Uterus (tissue), 2 donors: ENCODE results near the gene PRRC1.

ENCODE experiments used
- CTCF ChIP-seq, 4 experiments: fragments of 200-600 bp in 2 of 4; fragments of 450-650 bp in 2 of 4; sonication (generic) in 2 of 4; IDR thresholded peaks; one replicate each; pipeline ENCODE4 v1.5.1; 2016 to 2019; ENCODE audit warnings: antibody characterized with exemption in 4 of 4, mild to moderate bottlenecking in 2 of 4, moderate library complexity in 1 of 4
- POLR2A ChIP-seq, 2 donors: fragments of 450-650 bp; IDR thresholded peaks; one replicate each; pipeline ENCODE4 v1.6.1; 2016; ENCODE audit warnings: antibody characterized with exemption in 2 of 2, mild to moderate bottlenecking in 1 of 2, moderate library complexity in 1 of 2

GRCh38 chr5:127549551-127549950 is 32.1 kb downstream of the PRRC1 start:
- no peak for TF ChIP-seq CTCF (IDR thresholded peaks at IDR 0.05)
- no peak for TF ChIP-seq POLR2A (IDR thresholded peaks at IDR 0.05)
